Right cardiac atrium (tissue), 5 donors: ENCODE data around the gene ZFAND5. TPM values are rescaled to one million over a fixed set of nuclear protein-coding genes. Genes with fewer than 3 reads are reported as not detected.

Experiments used
- ATAC-seq, 2 donors: fragments of 200-7000 bp; cut with Tn5 transposase; one replicate each; pipeline versions ENCODE4 v1.8.0 to v1.9.1; 2020; ENCODE audit warnings: moderate library complexity in 2 of 2, mild to moderate bottlenecking in 1 of 2
- DNase-seq, 3 donors: peaks; one replicate each; pipeline ENCODE4 v3.0.0-alpha.2; 2020
- H3K27ac ChIP-seq: one replicate; pipeline ENCODE4 v1.5.1; 2013; ENCODE audit warnings: mild to moderate bottlenecking, low read length, control low read depth, moderate library complexity
- H3K27me3 ChIP-seq: one replicate; pipeline ENCODE4 v1.6.1; 2013; ENCODE audit not compliant: control insufficient read depth, insufficient read depth
- H3K4me1 ChIP-seq: one replicate; pipeline ENCODE4 v1.6.1; 2013; ENCODE audit warnings: low read length; ENCODE audit not compliant: control insufficient read depth, insufficient read depth
- H3K4me3 ChIP-seq: one replicate; pipeline ENCODE4 v1.5.1; 2013; ENCODE audit warnings: low read length, control low read depth
- H3K9me3 ChIP-seq: one replicate; pipeline ENCODE4 v1.6.1; 2013; ENCODE audit warnings: low read length; ENCODE audit not compliant: control insufficient read depth
- WGBS: extraction: QIAGEN DNeasy Blood & Tissue Kit; methylation state at CpG from one replicate; pipeline ENCODE4 v1.1.7; 2013; 5-methylcytosine and 5-hydroxymethylcytosine counted together
- intact Hi-C, 4 donors: fragments of 100-400 bp; cut with DNase I; formaldehyde crosslinking; loops; one replicate each; pipeline versions ENCODE4 v1.11.0 to v1.14.0; 2022 to 2023
- long read RNA-seq, 4 donors: library from polyadenylated mRNA; unstranded; transcript quantifications; one replicate each; pipeline ENCODE4 v2.0.0, GENCODE V29; 2020 to 2021
- polyA plus RNA-seq: library from polyadenylated mRNA; stranded (reverse); fragments of 200-250 nt; gene quantifications from one replicate; pipeline ENCODE4 v1.2.3, GENCODE V29; 2013
- total RNA-seq, 4 donors: library from RNA; stranded (reverse); fragmentation: NEBNext Ultra II Directional; extraction: Animal tissue kit (Norgen Biotek cat#: 25700); gene quantifications; one replicate each; pipeline ENCODE4 v1.2.1, GENCODE V29; 2021
- donor health status: healthy with polysubstance abuse.
- donor health status: DM: no; HTN: yes; CAD: no.
- donor health status: DM: no; HTN: no; CAD: no.
- donor health status: DM: no; HTN: yes; CAD: no; lungs with severe emphysema.
- donor health status: DM: yes; HTN: yes; CAD: no.

The ZFAND5 gene, protein sequence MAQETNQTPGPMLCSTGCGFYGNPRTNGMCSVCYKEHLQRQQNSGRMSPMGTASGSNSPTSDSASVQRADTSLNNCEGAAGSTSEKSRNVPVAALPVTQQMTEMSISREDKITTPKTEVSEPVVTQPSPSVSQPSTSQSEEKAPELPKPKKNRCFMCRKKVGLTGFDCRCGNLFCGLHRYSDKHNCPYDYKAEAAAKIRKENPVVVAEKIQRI
- 100 to 1,000 TPM; 148 to 219 (median 169) TPM for total RNA-seq
- 185 TPM for polyA plus RNA-seq
- long read RNA-seq, donor 1, full-length matches to known transcripts: 172 of 190 reads
- long read RNA-seq, donor 1, partial matches to known transcripts: 11 of 190 reads
- long read RNA-seq, donor 1, other reads (novel, unspliced or antisense): 7 of 190 reads
- long read RNA-seq, donor 2, transcript ZFAND5-204 (6 exons, 2,686 nt): major isoform, 52 of 119 reads
- long read RNA-seq, donor 2, transcript ZFAND5-206 (4 exons, 553 nt): minor isoform, 5 of 119 reads
- long read RNA-seq, donor 2, transcript ZFAND5-205 (7 exons, 2,785 nt): minor isoform, 46 of 119 reads
- long read RNA-seq, donor 2, partial matches to known transcripts: 5 of 119 reads
- long read RNA-seq, donor 2, other reads (novel, unspliced or antisense): 9 of 119 reads
- long read RNA-seq, donor 3, full-length matches to known transcripts: 313 of 375 reads
- long read RNA-seq, donor 3, partial matches to known transcripts: 38 of 375 reads
- long read RNA-seq, donor 3, other reads (novel, unspliced or antisense): 24 of 375 reads
- long read RNA-seq, donor 4, full-length matches to known transcripts: 157 of 178 reads
- long read RNA-seq, donor 4, partial matches to known transcripts: 10 of 178 reads
- long read RNA-seq, donor 4, other reads (novel, unspliced or antisense): 11 of 178 reads

DNA sequence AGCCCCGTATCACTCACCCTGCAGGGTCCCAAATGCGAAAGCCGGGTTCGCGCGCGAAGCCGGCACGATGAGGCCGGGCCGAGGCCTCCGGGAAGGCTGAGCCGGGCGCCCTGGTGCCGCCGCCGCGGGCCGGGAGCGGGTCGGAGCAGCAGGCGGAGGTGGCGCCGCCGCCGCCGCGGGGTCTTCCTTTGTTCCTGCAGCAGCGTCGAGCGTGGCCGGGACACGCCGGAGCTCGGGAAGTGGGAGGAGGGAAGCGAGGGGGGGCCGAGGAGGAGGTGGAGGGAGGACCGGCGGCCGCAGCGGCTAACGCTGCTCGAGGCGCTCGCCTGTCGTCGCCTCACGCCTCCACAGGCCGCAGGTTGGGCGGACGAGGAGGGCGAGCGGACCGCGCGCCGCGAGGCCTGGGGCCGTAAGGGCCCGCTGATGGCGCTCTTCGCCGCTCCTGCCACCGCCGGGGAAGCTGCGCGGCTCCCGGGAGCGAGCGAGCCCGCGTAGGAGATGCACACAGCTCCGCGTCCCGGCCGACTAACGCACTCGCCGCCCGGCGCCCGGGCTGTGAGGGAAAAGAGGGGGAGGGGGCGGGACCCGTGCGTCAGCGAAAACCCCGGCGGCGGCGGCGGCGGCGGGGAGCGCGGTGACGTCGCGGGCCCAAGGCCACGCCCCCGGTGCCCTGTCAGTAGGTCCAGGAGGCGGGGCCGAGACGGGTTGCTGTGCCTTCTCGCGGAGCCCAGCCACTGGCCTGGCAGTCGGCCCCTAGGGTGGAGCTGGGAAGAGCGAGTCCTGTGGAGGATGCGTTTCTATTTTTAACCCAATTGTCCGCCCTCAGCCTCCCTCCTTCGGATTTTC lies at the start of gene ZFAND5:
TSS of gene ZFAND5 (minus strand) at position 530 of the 846 bp plus-strand sequence. CDS start 4,430 bp downstream, outside the sequence.
- under 1% methylated on average over 110 of the region's 110 CpGs for WGBS
- intact Hi-C loops: loop anchor here in 2 of 4 donors (2.0 to 10.0 kb wide), 2 partner anchors 212 to 220 kb away; no protein-coding TSS in a partner anchor
- no peaks in the 10 kb centered on the region for H3K9me3 ChIP-seq
- H3K4me1 ChIP-seq: no peaks in the 10 kb centered on the region
- H3K27ac ChIP-seq: peak within 1 kb of the TSS; percentile 100
- DNase-seq: peak; percentile 99 to 100 (median 100)
- H3K27me3 ChIP-seq: no peaks in the 10 kb centered on the region
- ATAC-seq: peak; percentile 98
- peak within 1 kb of the TSS; percentile 91 for H3K4me3 ChIP-seq

DNA sequence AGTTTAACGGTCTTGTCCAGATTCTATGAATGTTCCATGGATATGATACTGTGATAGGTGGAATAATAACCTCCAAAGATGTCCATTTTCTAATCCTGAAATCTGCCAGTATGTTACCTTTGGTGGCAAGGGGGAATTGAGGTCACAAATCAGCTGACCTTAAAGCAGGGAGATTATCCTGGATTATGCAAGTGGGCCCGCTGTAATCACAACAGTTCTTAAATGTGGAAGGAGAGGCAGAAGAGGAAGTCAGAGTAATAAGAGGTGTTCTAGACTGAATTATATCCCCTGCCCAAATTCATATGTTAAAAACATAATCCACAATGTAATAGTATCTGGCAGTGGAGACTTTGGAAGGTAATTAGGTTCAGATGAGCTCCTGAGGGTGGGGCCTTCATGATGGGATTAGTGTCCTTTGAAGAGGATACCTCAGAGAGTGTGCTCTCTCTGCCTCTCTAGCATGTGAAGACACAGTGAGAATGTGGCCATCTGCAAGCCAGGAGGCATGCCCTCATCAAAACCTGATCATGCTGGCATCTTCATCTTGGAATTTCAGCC lies 47.6 kb upstream of the ZFAND5 start:
- no peak overlapping the region for H3K4me3 ChIP-seq
- 93% methylated on average over 2 of the region's 2 CpGs for WGBS
- H3K27me3 ChIP-seq: no peaks in the 10 kb centered on the region
- no peaks in the 10 kb centered on the region for H3K9me3 ChIP-seq
- intact Hi-C loops: no loop called here
- H3K4me1 ChIP-seq: no peaks in the 10 kb centered on the region
- DNase-seq (no peak), ATAC-seq (no peak)
- no peak overlapping the region for H3K27ac ChIP-seq

DNA sequence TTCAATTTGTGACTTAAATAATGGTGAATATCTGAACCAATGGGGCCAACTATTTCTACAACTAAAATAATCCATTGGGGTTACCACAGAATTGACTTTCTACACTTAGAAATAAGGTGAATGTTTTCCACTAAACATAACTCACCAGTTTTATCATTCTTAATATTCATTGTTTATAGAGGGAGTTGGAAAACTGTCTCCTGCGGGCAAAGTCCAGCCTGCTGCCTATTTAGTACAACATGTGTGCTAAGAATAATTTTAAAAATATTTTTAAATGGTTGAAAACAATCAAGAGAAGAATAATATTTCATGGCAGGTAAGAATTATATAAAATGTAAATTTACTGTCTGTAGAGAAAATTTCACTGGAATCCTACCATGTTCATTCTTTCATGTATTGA lies 45.2 kb upstream of the ZFAND5 start:
- intact Hi-C loops: no loop called here
- H3K27ac ChIP-seq: no peak overlapping the region

DNA sequence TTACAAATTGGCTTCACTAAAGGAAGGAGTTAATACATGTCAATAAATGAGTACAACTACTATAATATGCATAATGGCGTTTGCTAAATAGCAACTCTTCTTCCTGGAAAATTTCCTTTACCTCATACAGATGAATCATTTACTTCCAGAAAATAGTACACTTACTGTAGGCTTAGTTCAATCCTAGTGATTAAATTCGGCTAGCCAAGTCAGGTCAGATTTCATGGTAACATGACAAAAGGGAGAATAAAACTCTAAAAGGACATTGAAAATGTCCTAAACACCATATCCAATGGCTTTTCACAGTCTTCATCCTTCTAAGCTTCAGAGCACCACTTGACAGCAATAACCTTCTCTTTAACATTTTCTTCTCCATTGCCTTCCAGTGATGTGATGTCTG lies 42.1 kb upstream of the ZFAND5 start:
- ATAC-seq (no peak), DNase-seq (no peak)
- 63% methylated on average over 2 of the region's 2 CpGs for WGBS
- Histone ChIP-seq H3K27me3 (no peaks in the 10 kb centered on the region), H3K4me1 (no peaks in the 10 kb centered on the region), H3K4me3 (no peak overlapping the region), H3K27ac (no peak overlapping the region), H3K9me3 (no peaks in the 10 kb centered on the region)
- intact Hi-C loops: no loop called here

More for the DNA sequence above, 45.2 kb upstream of the ZFAND5 start:
- ATAC-seq: no peak
- H3K4me1 ChIP-seq: no peaks in the 10 kb centered on the region
- DNase-seq: no peak
- H3K4me3 ChIP-seq: no peak overlapping the region
- 99% methylated on average over 1 of the region's 1 CpG for WGBS
- H3K27me3 ChIP-seq: no peaks in the 10 kb centered on the region
- no peaks in the 10 kb centered on the region for H3K9me3 ChIP-seq

DNA sequence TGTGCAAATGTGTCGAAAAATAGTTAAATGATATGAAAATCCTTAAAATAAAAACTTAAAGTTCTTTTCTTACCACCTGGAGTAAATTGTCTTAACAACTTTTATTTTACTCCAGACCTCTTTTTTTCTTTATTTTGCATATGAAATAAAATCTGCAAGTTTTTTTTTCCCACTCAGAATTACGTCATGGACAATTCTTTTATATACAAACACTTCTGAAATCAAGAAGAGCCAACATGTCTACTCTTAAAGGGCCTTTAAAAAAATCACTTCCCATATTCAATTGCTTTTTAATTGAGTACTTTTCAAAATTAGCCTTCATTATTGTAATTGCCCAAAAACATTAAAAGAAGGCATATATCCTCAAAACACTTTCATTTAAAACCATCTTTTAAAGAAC lies 37.7 kb upstream of the ZFAND5 start:
- intact Hi-C loops: no loop called here
- 80% methylated on average over 2 of the region's 2 CpGs for WGBS
- no peak for ATAC-seq
- H3K27ac ChIP-seq: no peak overlapping the region
- DNase-seq: no peak
- H3K4me1 ChIP-seq: no peaks in the 10 kb centered on the region
- H3K9me3 ChIP-seq: no peaks in the 10 kb centered on the region
- H3K4me3 ChIP-seq: no peak overlapping the region
- H3K27me3 ChIP-seq: no peaks in the 10 kb centered on the region

- no peak overlapping the region for H3K27ac ChIP-seq
Measured at GRCh38 chr9:72401396-72401795, 36.4 kb upstream of the ZFAND5 start.

DNA sequence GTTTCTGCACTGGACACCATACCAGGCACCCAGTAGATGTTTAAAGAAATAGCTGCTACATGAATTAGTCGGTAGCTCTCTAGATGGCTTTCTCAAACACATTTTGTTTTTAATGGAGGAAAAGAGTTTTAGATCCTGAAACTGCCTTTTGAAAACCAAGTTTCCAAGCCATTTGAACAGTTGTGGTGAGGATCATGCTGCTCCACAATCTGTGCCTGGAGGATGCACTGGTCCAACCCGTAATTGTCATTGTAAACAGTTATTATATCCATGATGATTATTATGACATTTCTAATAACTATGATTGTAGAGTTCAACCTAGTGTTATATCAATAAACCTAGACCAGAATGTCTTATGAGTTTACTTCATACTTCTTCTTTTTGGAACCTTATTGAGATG lies 35.9 kb upstream of the ZFAND5 start:
- no peak for DNase-seq
- no peaks in the 10 kb centered on the region for H3K4me1 ChIP-seq
- no peaks in the 10 kb centered on the region for H3K27me3 ChIP-seq
- no peaks in the 10 kb centered on the region for H3K9me3 ChIP-seq
- intact Hi-C loops: no loop called here
- WGBS: 88% methylated on average over 2 of the region's 2 CpGs
- no peak overlapping the region for H3K4me3 ChIP-seq
- H3K27ac ChIP-seq: no peak overlapping the region
- no peak for ATAC-seq

More at GRCh38 chr9:72401396-72401795, 36.4 kb upstream of the ZFAND5 start:
- Histone ChIP-seq H3K4me1 (no peaks in the 10 kb centered on the region), H3K27me3 (no peaks in the 10 kb centered on the region), H3K4me3 (no peak overlapping the region), H3K9me3 (no peaks in the 10 kb centered on the region)
- DNase-seq (no peak), ATAC-seq (no peak)
- intact Hi-C loops: no loop called here
- WGBS: 70% methylated on average over 1 of the region's 1 CpG

DNA sequence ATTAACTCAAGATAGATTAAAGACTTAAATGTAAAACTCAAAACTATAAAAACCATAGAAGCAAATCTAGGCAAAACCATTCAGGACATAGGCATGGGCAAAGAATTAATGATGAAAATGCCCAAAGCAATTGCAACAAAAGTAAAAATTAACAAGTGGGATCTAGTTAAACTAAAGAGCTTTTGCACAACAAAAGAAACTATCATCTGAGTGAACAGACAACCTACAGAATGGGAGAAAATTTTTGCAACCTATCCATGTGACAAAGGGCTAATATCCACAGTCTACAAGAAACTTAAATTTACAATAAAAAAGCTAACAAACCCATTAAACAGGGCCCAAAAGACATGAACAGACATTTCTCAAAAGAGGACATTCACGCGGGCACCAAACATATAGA lies 34.4 kb upstream of the ZFAND5 start:
- DNase-seq (no peak), ATAC-seq (no peak)
- H3K9me3 ChIP-seq: no peaks in the 10 kb centered on the region
- intact Hi-C loops: no loop called here
- 96% methylated on average over 2 of the region's 2 CpGs for WGBS
- H3K27me3 ChIP-seq: no peaks in the 10 kb centered on the region
- H3K27ac ChIP-seq: no peak overlapping the region
- H3K4me3 ChIP-seq: no peak overlapping the region
- H3K4me1 ChIP-seq: no peaks in the 10 kb centered on the region

GRCh38 chr9:72396247-72397091 lies 31.5 kb upstream of the ZFAND5 start:
- intact Hi-C loops: no loop called here
- Histone ChIP-seq H3K4me3 (no peak overlapping the region), H3K9me3 (no peaks in the 10 kb centered on the region), H3K27me3 (no peaks in the 10 kb centered on the region), H3K4me1 (no peaks in the 10 kb centered on the region), H3K27ac (no peak overlapping the region)
- WGBS: 46% methylated on average over 7 of the region's 7 CpGs
- ATAC-seq: peak in 1 of 2 donors; percentile 29
- no peak for DNase-seq

- H3K27ac ChIP-seq: no peak overlapping the region
- intact Hi-C loops: no loop called here
- WGBS: 57% methylated on average over 2 of the region's 2 CpGs
Measured at GRCh38 chr9:72394066-72394465, 29.1 kb upstream of the ZFAND5 start.

More at GRCh38 chr9:72394066-72394465, 29.1 kb upstream of the ZFAND5 start:
- Histone ChIP-seq H3K4me3 (no peak overlapping the region), H3K27me3 (no peaks in the 10 kb centered on the region), H3K4me1 (no peaks in the 10 kb centered on the region), H3K9me3 (no peaks in the 10 kb centered on the region)
- ATAC-seq (no peak), DNase-seq (no peak)
